ENCODE measurements around the gene DPM3. TPM values are rescaled to one million over a fixed set of nuclear protein-coding genes. Genes with fewer than 3 reads are reported as not detected.
A peak's percentile ranks its signal among the peaks of the same experiment; 100 is the strongest.

Gene DPM3
- total and polyA plus RNA-seq, 2 donors (not counting 1 experiment from before 2014, with no cell fraction given): 39.9 to 97.3 TPM

- Mint-ChIP-seq H3K27me3 (no peaks in the 10 kb centered on the region), H3K27ac (peak overlapping the region; percentile 32), H3K4me1 (peaks cover 42% of the 10 kb centered on the region), H3K9me3 (ENCODE audit: insufficient read depth) (no peaks in the 10 kb centered on the region), H3K4me3 (no peak overlapping the region)
- no peak overlapping the region for H3K4me2 ChIP-seq (replicated peaks; ENCODE audit: low read depth, low read length, poor library complexity, severe bottlenecking)
- peaks cover 42% of the 10 kb centered on the region for H3K79me2 ChIP-seq (ENCODE audit: control insufficient read depth, insufficient read depth, low read length)
- H3K27me3 ChIP-seq (replicated peaks in 1 of 4; ENCODE audit: control extremely low read depth in 1 of 4, control insufficient read depth in 3 of 4, insufficient read depth in 4 of 4, low read length in 3 of 4): no peaks in the 10 kb centered on the region
- no peak overlapping the region for H3K9ac ChIP-seq (ENCODE audit: low read length)
- H2AFZ ChIP-seq (ENCODE audit: insufficient read depth, low read depth, low read length, poor library complexity, severe bottlenecking): no peak overlapping the region
- peaks cover 0 to 21% of the 10 kb centered on the region in 2 experiments for H3K36me3 ChIP-seq (replicated peaks in 1 of 2; ENCODE audit: control extremely low read depth in 1 of 2, control insufficient read depth in 1 of 2, extremely low read depth in 1 of 2, insufficient read depth in 2 of 2, low read length in 1 of 2)
- ATAC-seq (ENCODE audit: low read depth) (no peak), DNase-seq (no peak)
- H3K9me3 ChIP-seq (ENCODE audit: control extremely low read depth in 1 of 3, control insufficient read depth in 2 of 3, insufficient read depth in 1 of 3, low read length in 2 of 3): peaks cover 0 to 9% (median 0%) of the 10 kb centered on the region in 3 donors
- H3K4me3 ChIP-seq (ENCODE audit: control extremely low read depth in 1 of 5, extremely low read depth in 1 of 5, insufficient read depth in 1 of 5, low read depth in 2 of 5, low read length in 4 of 5): no peak overlapping the region
- ChIA-PET POLR2A (no interaction called here), CTCF (interaction anchor here (1.0 to 10.6 kb wide), 12 partner anchors 9 to 173 kb away, joined by 3 to 307 read pairs (median 8); partner anchors contain the start of gene SLC50A1)
- intact Hi-C loops (cut with micrococcal nuclease): loop anchor here (5.0 kb wide), 1 partner anchor 42 kb away; the partner anchor contains the start of gene EFNA1
- 91% methylated on average over 3 of the region's 5 CpGs for WGBS (ENCODE audit: insufficient coverage)
- no peaks in the 10 kb centered on the region for H4K20me1 ChIP-seq (ENCODE audit: control insufficient read depth, insufficient read depth, low read length, poor library complexity, severe bottlenecking)
- no peak for TF ChIP-seq EZH2 (IDR thresholded peaks at IDR 0.05; ENCODE audit: borderline replicate concordance, insufficient read depth, low read depth, low read length, poor library complexity, severe bottlenecking)
- TF ChIP-seq, protein P1, sequence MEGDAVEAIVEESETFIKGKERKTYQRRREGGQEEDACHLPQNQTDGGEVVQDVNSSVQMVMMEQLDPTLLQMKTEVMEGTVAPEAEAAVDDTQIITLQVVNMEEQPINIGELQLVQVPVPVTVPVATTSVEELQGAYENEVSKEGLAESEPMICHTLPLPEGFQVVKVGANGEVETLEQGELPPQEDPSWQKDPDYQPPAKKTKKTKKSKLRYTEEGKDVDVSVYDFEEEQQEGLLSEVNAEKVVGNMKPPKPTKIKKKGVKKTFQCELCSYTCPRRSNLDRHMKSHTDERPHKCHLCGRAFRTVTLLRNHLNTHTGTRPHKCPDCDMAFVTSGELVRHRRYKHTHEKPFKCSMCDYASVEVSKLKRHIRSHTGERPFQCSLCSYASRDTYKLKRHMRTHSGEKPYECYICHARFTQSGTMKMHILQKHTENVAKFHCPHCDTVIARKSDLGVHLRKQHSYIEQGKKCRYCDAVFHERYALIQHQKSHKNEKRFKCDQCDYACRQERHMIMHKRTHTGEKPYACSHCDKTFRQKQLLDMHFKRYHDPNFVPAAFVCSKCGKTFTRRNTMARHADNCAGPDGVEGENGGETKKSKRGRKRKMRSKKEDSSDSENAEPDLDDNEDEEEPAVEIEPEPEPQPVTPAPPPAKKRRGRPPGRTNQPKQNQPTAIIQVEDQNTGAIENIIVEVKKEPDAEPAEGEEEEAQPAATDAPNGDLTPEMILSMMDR (IDR thresholded peaks at IDR 0.05): no peak
- no peak overlapping the region for H3K27ac ChIP-seq (ENCODE audit: low read length in 2 of 2)
- H3K4me1 ChIP-seq (ENCODE audit: control insufficient read depth in 2 of 2, insufficient read depth in 2 of 2, low read length in 2 of 2): peaks cover 31 to 44% of the 10 kb centered on the region in 2 donors
These were observed 29.2 kb upstream of the DPM3 start for GRCh38 chr1:155169541-155169940.

DNA sequence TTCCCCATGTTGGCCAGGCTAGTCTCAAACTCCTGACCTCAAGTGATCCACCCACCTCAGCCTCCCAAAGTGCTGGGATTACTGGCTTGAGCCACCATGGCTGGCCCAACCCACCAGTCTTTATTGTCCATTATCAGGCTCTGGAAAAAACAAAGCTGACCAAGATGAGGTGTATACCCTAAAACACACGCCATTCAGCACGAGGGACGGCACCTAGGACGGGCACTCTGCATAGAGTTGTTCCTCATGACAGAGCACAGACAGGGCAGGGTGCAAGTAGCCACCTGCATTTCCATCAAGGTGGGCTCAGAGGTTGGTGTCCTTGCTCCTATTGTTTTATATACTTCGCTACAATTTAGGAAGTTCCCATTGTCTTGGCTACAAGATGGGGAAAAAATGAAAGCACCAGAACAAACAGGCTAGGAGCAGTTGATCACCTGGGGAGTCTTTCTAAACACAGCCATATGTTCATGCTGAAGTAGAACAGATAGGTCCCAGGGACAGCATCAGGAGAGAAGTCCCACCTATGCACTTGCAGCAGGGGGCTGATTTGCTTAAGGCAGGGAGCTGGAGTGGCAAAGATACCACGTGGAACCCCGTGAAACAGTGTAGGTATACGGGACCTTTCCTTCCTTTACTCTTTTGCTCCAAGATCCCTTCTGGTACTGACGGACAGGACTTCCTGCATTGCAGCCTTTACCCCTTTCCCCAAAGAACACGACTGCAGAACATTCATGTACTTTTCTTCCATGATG, 28.3 kb upstream of the DPM3 start:
- POLR2A ChIA-PET: interaction anchor here (1.5 kb wide), 2 partner anchors 77 to 84 kb away, joined by 6 to 9 read pairs; no protein-coding TSS in a partner anchor
- Mint-ChIP-seq H3K9me3 (ENCODE audit: insufficient read depth) (no peaks in the 10 kb centered on the region), H3K27ac (no peak overlapping the region), H3K27me3 (no peaks in the 10 kb centered on the region), H3K4me1 (peaks cover 37% of the 10 kb centered on the region), H3K4me3 (peak overlapping the region; percentile 5)
- H3K4me1 ChIP-seq (ENCODE audit: control insufficient read depth in 2 of 2, insufficient read depth in 2 of 2, low read length in 2 of 2): peaks cover 22 to 35% of the 10 kb centered on the region in 2 donors
- H3K4me2 ChIP-seq (replicated peaks; ENCODE audit: low read depth, low read length, poor library complexity, severe bottlenecking): no peak overlapping the region
- H3K36me3 ChIP-seq (replicated peaks in 1 of 2; ENCODE audit: control extremely low read depth in 1 of 2, control insufficient read depth in 1 of 2, extremely low read depth in 1 of 2, insufficient read depth in 2 of 2, low read length in 1 of 2): peaks cover 0 to 21% of the 10 kb centered on the region in 2 experiments
- H3K4me3 ChIP-seq (ENCODE audit: control extremely low read depth in 1 of 5, extremely low read depth in 1 of 5, insufficient read depth in 1 of 5, low read depth in 2 of 5, low read length in 4 of 5): no peak overlapping the region
- CTCF ChIA-PET: interaction anchor here (0.6 to 10.6 kb wide), 30 partner anchors 9 to 173 kb away, joined by 3 to 307 read pairs (median 6); partner anchors contain the start of genes EFNA4 and SLC50A1
- H3K27ac ChIP-seq (ENCODE audit: low read length in 2 of 2): no peak overlapping the region
- no peaks in the 10 kb centered on the region for H4K20me1 ChIP-seq (ENCODE audit: control insufficient read depth, insufficient read depth, low read length, poor library complexity, severe bottlenecking)
- DNase-seq: peak; percentile 18
- ATAC-seq (ENCODE audit: low read depth): no peak
- H3K9ac ChIP-seq (ENCODE audit: low read length): no peak overlapping the region
- intact Hi-C loops (cut with micrococcal nuclease): loop anchor here (5.0 kb wide), 1 partner anchor 41 kb away; the partner anchor contains the start of gene EFNA1
- peaks cover 0 to 10% (median 0%) of the 10 kb centered on the region in 3 donors for H3K9me3 ChIP-seq (ENCODE audit: control extremely low read depth in 1 of 3, control insufficient read depth in 2 of 3, insufficient read depth in 1 of 3, low read length in 2 of 3)
- no peak overlapping the region for H2AFZ ChIP-seq (ENCODE audit: insufficient read depth, low read depth, low read length, poor library complexity, severe bottlenecking)
- peaks cover 39% of the 10 kb centered on the region for H3K79me2 ChIP-seq (ENCODE audit: control insufficient read depth, insufficient read depth, low read length)
- WGBS (ENCODE audit: insufficient coverage): 89% methylated on average over 9 of the region's 10 CpGs
- no peaks in the 10 kb centered on the region for H3K27me3 ChIP-seq (replicated peaks in 1 of 4; ENCODE audit: control extremely low read depth in 1 of 4, control insufficient read depth in 3 of 4, insufficient read depth in 4 of 4, low read length in 3 of 4)
- no peak for TF ChIP-seq EZH2 (IDR thresholded peaks at IDR 0.05; ENCODE audit: borderline replicate concordance, insufficient read depth, low read depth, low read length, poor library complexity, severe bottlenecking)
- TF ChIP-seq, protein P1 (IDR thresholded peaks at IDR 0.05): no peak

Data from B cell (primary cell).